ENCODE results near the gene PDE8A.

DNA sequence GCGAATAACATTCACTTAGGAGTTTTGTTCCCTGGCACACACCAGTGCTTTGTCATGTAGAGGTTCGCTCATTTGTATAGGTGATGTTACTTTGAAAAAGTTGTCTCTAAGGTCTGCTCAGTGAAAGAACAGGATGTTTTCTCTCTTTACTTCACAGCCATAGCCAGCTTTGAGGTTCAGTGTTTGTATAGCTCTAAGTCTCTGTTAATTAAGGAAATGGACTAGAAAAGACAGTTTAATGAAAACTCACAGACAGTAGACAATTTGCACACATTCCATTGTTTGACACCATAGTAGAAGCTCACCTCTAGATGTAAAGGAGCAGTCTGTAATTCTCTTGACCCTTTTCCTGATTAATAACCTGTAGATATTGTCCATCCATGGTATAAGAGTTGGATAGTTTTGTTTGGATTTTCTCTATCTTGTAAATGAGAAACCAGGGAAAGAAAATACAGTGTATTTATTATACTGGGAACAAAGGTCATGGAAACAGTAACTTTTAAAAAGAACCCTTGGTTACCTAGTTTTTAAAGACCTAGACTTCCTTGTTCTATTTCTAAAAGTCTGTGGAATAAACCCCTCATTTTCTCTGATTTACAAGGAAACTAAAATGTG is 50.4 kb downstream of the PDE8A start:
- TF ChIP-seq, protein P1, sequence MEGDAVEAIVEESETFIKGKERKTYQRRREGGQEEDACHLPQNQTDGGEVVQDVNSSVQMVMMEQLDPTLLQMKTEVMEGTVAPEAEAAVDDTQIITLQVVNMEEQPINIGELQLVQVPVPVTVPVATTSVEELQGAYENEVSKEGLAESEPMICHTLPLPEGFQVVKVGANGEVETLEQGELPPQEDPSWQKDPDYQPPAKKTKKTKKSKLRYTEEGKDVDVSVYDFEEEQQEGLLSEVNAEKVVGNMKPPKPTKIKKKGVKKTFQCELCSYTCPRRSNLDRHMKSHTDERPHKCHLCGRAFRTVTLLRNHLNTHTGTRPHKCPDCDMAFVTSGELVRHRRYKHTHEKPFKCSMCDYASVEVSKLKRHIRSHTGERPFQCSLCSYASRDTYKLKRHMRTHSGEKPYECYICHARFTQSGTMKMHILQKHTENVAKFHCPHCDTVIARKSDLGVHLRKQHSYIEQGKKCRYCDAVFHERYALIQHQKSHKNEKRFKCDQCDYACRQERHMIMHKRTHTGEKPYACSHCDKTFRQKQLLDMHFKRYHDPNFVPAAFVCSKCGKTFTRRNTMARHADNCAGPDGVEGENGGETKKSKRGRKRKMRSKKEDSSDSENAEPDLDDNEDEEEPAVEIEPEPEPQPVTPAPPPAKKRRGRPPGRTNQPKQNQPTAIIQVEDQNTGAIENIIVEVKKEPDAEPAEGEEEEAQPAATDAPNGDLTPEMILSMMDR (IDR thresholded peaks at IDR 0.05; ENCODE audit: poor library complexity) = no peak
- TF ChIP-seq EZH2phosphoT487 (IDR thresholded peaks at IDR 0.05; ENCODE audit: low read depth, severe bottlenecking, unreplicated experiment) (no peak), EZH2 (IDR thresholded peaks at IDR 0.05; ENCODE audit: borderline replicate concordance) (no peak)
